Activated T-helper 17 cell treated with anti-CD3 and anti-CD28 coated beads, Interleukin-2, amount 50 U/mL, for 72 hours (primary cell): ENCODE measurements around the gene GIGYF1. TPM values are rescaled to one million over a fixed set of nuclear protein-coding genes. Genes with fewer than 3 reads are reported as not detected.
A peak's percentile ranks its signal among the peaks of the same experiment; 100 is the strongest.
"Not testable (repeated sequence)": the region's sequence is repeated elsewhere in the genome, so short reads cannot be mapped to it uniquely, and the experiment has no call there.

Source experiments
- ATAC-seq: fragments of 150-1000 bp; cut with Tn5 transposase; replicated peaks from 2 replicates; pipeline ENCODE4 v1.10.0; 2021; ENCODE audit warnings: mild to moderate bottlenecking, moderate library complexity
- H3K27ac Mint-ChIP-seq: one replicate; pipeline ENCODE4 v1.8.0; 2022; ENCODE audit warnings: mixed read lengths
- H3K27me3 Mint-ChIP-seq: one replicate; pipeline ENCODE4 v1.8.0; 2022; ENCODE audit warnings: mixed read lengths
- H3K36me3 Mint-ChIP-seq: one replicate; pipeline ENCODE4 v1.8.0; 2022; ENCODE audit warnings: low read depth, mild to moderate bottlenecking, mixed read lengths
- H3K4me1 Mint-ChIP-seq: one replicate; pipeline ENCODE4 v1.8.0; 2022; ENCODE audit warnings: mixed read lengths
- H3K4me3 Mint-ChIP-seq: one replicate; pipeline ENCODE4 v1.8.0; 2022; ENCODE audit warnings: mild to moderate bottlenecking, mixed read lengths
- H3K9me3 Mint-ChIP-seq: one replicate; pipeline ENCODE4 v1.8.0; 2022; ENCODE audit warnings: mixed read lengths
- total RNA-seq, 2 donors: library from RNA; stranded (reverse); gene quantifications; one replicate each; pipeline ENCODE4 v1.2.3, GENCODE V29; 2022

Gene GIGYF1, protein sequence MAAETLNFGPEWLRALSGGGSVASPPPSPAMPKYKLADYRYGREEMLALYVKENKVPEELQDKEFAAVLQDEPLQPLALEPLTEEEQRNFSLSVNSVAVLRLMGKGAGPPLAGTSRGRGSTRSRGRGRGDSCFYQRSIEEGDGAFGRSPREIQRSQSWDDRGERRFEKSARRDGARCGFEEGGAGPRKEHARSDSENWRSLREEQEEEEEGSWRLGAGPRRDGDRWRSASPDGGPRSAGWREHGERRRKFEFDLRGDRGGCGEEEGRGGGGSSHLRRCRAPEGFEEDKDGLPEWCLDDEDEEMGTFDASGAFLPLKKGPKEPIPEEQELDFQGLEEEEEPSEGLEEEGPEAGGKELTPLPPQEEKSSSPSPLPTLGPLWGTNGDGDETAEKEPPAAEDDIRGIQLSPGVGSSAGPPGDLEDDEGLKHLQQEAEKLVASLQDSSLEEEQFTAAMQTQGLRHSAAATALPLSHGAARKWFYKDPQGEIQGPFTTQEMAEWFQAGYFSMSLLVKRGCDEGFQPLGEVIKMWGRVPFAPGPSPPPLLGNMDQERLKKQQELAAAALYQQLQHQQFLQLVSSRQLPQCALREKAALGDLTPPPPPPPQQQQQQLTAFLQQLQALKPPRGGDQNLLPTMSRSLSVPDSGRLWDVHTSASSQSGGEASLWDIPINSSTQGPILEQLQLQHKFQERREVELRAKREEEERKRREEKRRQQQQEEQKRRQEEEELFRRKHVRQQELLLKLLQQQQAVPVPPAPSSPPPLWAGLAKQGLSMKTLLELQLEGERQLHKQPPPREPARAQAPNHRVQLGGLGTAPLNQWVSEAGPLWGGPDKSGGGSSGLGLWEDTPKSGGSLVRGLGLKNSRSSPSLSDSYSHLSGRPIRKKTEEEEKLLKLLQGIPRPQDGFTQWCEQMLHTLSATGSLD (N-terminal part only)
- 10 to 100 TPM; 40.2 to 53.1 TPM for total RNA-seq

DNA sequence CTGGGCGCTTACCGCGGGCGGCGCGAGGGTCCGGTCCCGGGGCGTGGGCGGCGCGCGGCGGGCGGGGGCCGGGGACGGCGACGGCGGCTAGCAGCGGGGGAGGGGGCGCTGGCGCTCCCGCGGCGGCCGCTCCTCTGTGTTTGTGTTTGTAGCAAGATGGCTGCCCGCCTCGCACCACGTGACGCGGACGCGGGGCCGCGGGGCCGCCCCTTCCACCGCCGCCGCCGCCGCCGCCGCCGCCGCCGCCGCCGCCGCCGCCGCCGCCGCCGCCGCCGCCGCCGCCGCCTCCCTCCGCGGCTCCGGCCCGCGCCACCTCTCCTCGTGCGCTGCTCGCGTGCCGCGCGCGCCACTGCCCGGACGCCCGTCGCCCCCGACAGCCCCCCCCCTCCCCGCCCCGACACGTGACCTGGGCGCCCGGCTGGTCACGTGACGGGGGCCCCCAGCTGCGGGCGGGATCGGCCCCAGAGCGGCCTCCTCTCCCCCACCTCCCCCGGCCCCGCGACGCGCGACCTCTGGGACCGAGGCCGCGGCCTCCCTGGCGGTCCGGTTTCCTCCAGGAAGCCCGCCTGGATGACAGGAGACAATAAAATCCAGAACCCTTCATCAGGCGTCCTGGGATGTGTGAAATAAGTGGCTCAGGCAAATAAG lies at the start of gene GIGYF1:
Gene GIGYF1, minus strand, starts transcription at position 153 of the 648 bp plus-strand sequence. CDS start 6,012 bp downstream, outside the sequence.
- peak; percentile 71 for ATAC-seq
- Mint-ChIP-seq H3K36me3 (peaks cover 31% of the 10 kb centered on the region), H3K4me1 (peaks cover 23% of the 10 kb centered on the region), H3K27ac (peak within 1 kb of the TSS; percentile 89), H3K4me3 (peak within 1 kb of the TSS; percentile 89), H3K9me3 (no peaks in the 10 kb centered on the region), H3K27me3 (no peaks in the 10 kb centered on the region)

- no peak for ATAC-seq
- peaks cover 7% of the 10 kb centered on the region for H3K27me3 Mint-ChIP-seq
- no peaks in the 10 kb centered on the region for H3K9me3 Mint-ChIP-seq
- H3K4me3 Mint-ChIP-seq: no peak overlapping the region
- H3K36me3 Mint-ChIP-seq: no peaks in the 10 kb centered on the region
- no peak overlapping the region for H3K27ac Mint-ChIP-seq
- no peaks in the 10 kb centered on the region for H3K4me1 Mint-ChIP-seq
Measured at GRCh38 chr7:100739934-100740333, 45.9 kb upstream of the GIGYF1 start.

- H3K27ac Mint-ChIP-seq: no peak overlapping the region
- no peak overlapping the region for H3K4me3 Mint-ChIP-seq
- ATAC-seq: no peak
- H3K27me3 Mint-ChIP-seq: peaks cover 7% of the 10 kb centered on the region
- H3K9me3 Mint-ChIP-seq: no peaks in the 10 kb centered on the region
- no peaks in the 10 kb centered on the region for H3K36me3 Mint-ChIP-seq
- H3K4me1 Mint-ChIP-seq: no peaks in the 10 kb centered on the region
Measured at GRCh38 chr7:100736671-100737070, 42.6 kb upstream of the GIGYF1 start.

GRCh38 chr7:100735730-100736129 lies 41.7 kb upstream of the GIGYF1 start:
- Mint-ChIP-seq H3K27ac (no peak overlapping the region), H3K27me3 (peaks cover 7% of the 10 kb centered on the region), H3K9me3 (no peaks in the 10 kb centered on the region), H3K4me1 (no peaks in the 10 kb centered on the region), H3K4me3 (no peak overlapping the region), H3K36me3 (no peaks in the 10 kb centered on the region)
- no peak for ATAC-seq

DNA sequence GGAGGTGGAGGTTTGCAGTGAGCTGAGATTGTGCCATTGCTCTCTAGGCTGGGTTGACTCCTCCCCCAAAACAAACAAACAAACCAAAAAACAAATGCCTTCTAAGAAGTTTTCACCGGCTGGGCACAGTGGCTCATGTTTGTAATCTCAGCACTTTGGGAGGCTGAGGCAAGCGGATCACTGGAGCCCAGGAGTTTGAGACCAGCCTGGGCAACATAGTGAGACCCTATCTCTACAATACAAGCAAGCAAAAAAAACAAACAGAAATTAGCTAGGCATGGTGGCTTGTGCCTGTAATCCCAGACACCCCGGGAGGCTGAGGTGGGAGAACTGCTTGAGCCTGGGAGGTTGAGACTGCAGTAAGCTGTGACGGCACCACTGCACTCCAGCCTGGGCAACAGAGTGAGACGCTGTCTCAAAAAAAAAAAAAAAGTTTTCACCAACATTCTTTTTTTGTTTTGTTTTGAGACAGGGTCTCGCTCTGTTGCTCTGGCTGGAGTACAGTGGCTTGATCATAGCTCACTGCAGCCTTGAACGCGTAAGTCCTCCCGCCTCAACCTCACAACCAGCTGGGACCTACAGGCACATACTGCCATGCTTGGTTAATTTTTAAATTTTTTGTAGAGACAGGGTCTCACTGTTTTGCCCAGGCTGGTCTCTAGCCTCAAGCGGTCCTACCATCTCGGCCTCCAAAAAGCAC lies 38.0 kb upstream of the GIGYF1 start:
- no peaks in the 10 kb centered on the region for H3K9me3 Mint-ChIP-seq
- H3K27ac Mint-ChIP-seq: no peak overlapping the region
- no peaks in the 10 kb centered on the region for H3K4me1 Mint-ChIP-seq
- no peak overlapping the region for H3K4me3 Mint-ChIP-seq
- H3K36me3 Mint-ChIP-seq: no peaks in the 10 kb centered on the region
- peaks cover 7% of the 10 kb centered on the region for H3K27me3 Mint-ChIP-seq
- no peak for ATAC-seq

DNA sequence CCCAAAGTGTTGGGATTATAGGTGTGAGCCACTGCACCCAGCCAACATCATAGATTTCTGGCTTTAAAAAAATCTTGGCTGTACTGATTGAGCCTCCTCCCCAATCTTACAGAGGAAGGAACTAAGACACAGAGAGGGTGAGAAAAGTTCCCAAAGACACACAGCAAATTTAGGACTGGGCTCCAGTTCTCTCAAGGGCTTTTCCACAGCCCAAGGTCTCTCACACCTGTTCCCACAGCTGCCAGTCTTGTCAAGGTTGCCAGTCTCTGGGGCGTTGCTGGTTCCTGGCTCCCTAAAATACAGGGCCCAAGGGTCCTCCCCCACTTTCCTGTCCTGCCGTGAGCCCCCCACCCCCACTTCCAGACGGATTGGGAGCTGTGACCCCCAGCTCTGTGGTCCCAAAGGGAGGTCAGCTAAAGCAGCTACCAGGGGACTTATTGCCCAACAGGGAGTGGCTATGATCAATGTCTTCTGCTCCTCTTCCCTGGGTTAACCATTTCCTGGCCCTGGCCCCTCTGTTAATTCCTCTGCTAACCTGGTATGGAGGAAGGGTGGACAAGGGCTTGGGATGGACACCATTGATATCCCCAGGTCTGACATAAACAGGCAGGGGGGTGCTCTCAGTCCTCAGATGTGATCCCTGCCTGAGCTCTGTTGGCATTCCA lies 36.2 kb upstream of the GIGYF1 start:
- ATAC-seq: no peak
- Mint-ChIP-seq H3K27me3 (peaks cover 7% of the 10 kb centered on the region), H3K9me3 (no peaks in the 10 kb centered on the region), H3K4me1 (no peaks in the 10 kb centered on the region), H3K4me3 (no peak overlapping the region), H3K36me3 (no peaks in the 10 kb centered on the region), H3K27ac (no peak overlapping the region)

- Mint-ChIP-seq H3K9me3 (no peaks in the 10 kb centered on the region), H3K4me1 (no peaks in the 10 kb centered on the region), H3K27ac (no peak overlapping the region), H3K36me3 (no peaks in the 10 kb centered on the region), H3K4me3 (no peak overlapping the region), H3K27me3 (peaks cover 7% of the 10 kb centered on the region)
- ATAC-seq: no peak
Measured at GRCh38 chr7:100728196-100728595, 34.1 kb upstream of the GIGYF1 start.

DNA sequence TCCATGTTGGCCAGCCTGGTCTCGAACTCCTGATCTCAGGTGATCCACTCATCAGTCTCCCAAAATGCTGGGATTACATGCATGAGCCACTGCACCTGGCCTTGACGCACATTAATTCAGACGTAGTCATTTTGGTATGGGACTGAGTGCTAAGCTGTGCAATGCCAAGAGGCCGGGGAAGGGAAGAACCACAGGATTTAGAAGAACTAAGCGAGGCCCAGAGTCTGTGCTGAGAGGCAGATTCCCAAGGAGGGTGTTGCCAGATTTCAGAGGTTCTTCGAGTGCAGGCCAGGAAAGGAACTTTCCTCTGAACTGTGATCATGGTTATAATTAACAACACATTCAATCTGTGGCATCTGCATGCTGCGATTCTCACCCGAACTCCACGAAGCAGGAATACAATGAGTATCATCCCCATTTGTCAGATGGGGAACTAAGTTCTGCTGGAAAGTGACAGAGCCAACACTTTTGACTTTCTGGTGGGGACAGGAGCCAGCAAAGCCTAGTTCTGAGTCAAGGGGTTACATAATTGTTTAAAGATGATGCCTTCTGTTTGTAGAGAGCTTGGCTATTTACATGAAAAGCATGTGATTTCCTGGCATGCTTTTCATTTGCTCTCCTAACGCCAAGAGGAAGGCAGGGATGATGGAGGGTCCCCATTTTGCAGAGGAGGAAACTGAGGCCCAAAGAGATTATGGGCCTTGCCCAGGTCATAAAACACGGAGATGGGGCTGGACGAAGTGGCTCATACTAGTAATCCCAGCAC lies 33.1 kb upstream of the GIGYF1 start:
- no peaks in the 10 kb centered on the region for H3K36me3 Mint-ChIP-seq
- H3K4me1 Mint-ChIP-seq: no peaks in the 10 kb centered on the region
- H3K27ac Mint-ChIP-seq: no peak overlapping the region
- H3K27me3 Mint-ChIP-seq: peaks cover 12% of the 10 kb centered on the region
- H3K4me3 Mint-ChIP-seq: no peak overlapping the region
- no peak for ATAC-seq
- H3K9me3 Mint-ChIP-seq: no peaks in the 10 kb centered on the region

GRCh38 chr7:100724364-100724763 lies 30.3 kb upstream of the GIGYF1 start:
- not testable (repeated sequence) for H3K27ac Mint-ChIP-seq, H3K4me1 Mint-ChIP-seq, H3K9me3 Mint-ChIP-seq, H3K36me3 Mint-ChIP-seq, ATAC-seq, H3K4me3 Mint-ChIP-seq
- H3K27me3 Mint-ChIP-seq: peaks cover 29% of the 10 kb centered on the region

DNA sequence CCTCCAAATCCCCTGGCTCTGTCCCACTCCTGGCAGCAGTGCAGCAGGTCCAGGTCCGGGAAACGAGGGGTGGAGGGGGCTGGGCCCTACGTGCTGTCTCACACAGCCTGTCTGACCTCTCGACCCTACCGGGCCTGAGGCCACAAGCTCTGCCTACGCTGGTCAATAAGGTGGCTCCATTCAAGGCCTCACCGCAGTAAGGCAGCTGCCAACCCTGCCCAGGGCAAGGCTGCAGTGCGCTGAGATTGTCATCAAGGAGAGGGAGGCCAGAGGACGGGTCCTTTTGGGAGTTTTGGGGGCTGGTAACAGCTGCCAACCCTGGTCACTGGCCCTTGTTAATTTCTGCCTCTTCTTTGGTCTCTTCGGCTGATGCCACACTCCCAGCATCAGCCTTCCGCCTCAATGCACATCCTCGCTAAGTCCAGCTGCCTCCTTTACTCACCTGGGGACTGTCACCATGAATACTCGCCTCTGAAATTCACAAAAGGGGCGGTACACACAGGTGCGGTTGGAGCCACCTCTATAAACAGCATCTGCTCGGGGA lies 29.8 kb upstream of the GIGYF1 start:
- H3K9me3 Mint-ChIP-seq: peaks cover 4% of the 10 kb centered on the region
- no peaks in the 10 kb centered on the region for H3K4me1 Mint-ChIP-seq
- peaks cover 4% of the 10 kb centered on the region for H3K36me3 Mint-ChIP-seq
- ATAC-seq: no peak
- no peak overlapping the region for H3K4me3 Mint-ChIP-seq
- peaks cover 34% of the 10 kb centered on the region for H3K27me3 Mint-ChIP-seq
- no peak overlapping the region for H3K27ac Mint-ChIP-seq

- no peak for ATAC-seq
- Mint-ChIP-seq H3K36me3 (peaks cover 4% of the 10 kb centered on the region), H3K27me3 (peaks cover 32% of the 10 kb centered on the region), H3K4me3 (no peak overlapping the region), H3K27ac (no peak overlapping the region), H3K4me1 (no peaks in the 10 kb centered on the region), H3K9me3 (peaks cover 10% of the 10 kb centered on the region)
Measured at GRCh38 chr7:100722480-100723212, 28.6 kb upstream of the GIGYF1 start.

DNA sequence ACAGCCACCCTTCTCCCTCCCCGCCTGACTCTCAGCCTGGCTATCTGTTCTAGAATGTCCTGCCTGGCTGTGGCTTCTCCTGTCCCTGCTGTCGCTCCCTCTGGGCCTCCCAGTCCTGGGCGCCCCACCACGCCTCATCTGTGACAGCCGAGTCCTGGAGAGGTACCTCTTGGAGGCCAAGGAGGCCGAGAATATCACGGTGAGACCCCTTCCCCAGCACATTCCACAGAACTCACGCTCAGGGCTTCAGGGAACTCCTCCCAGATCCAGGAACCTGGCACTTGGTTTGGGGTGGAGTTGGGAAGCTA lies 27.4 kb upstream of the GIGYF1 start:
- no peaks in the 10 kb centered on the region for H3K4me1 Mint-ChIP-seq
- no peak for ATAC-seq
- H3K27ac Mint-ChIP-seq: no peak overlapping the region
- H3K4me3 Mint-ChIP-seq: no peak overlapping the region
- H3K9me3 Mint-ChIP-seq: peaks cover 10% of the 10 kb centered on the region
- peaks cover 4% of the 10 kb centered on the region for H3K36me3 Mint-ChIP-seq
- H3K27me3 Mint-ChIP-seq: peaks cover 32% of the 10 kb centered on the region
